ENCODE results near the gene SCN1B.

The SCN1B gene

GRCh38 chr19:35058370-35058769, 28.1 kb downstream of the SCN1B start:
- no peak for DNase-seq

DNA sequence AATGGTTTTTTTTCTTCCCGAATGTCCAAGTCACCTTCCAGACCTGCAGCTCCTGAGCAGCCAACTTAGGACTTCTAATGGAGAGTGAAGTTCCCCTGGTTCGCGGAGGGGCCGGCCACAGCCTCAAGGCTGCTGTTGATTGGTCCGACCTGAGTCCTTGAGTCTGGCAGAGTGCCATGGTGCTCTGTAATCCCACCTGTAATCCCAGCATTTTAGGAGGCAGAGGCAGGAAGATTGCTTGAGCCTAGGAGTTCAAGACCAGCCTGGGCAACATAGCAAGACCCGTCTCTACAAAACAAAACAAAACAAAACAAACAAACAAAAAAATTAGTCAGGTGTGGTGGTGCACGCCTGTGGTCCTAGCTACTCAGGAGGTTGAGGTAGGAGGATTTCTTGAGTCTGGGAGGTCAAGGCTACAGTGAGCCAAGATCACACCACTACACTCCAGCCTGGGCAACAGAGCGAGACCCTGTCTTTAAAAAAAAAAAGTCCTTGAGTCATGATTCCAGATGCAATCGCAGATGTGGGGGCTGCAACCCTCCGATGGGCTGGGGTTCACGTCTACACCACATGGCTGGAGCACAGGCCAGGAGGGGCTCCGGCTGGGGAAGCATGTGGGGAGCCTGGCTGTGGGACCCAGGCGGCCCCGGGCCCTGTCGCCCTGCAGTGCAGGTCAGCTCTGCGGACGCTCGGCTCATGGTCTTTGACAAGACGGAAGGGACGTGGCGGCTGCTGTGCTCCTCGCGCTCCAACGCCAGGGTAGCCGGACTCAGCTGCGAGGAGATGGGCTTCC, 28.9 kb downstream of the SCN1B start:
- peak; percentile 50 for DNase-seq

GRCh38 chr19:35059799-35060091, 29.5 kb downstream of the SCN1B start:
- no peak for DNase-seq

DNA sequence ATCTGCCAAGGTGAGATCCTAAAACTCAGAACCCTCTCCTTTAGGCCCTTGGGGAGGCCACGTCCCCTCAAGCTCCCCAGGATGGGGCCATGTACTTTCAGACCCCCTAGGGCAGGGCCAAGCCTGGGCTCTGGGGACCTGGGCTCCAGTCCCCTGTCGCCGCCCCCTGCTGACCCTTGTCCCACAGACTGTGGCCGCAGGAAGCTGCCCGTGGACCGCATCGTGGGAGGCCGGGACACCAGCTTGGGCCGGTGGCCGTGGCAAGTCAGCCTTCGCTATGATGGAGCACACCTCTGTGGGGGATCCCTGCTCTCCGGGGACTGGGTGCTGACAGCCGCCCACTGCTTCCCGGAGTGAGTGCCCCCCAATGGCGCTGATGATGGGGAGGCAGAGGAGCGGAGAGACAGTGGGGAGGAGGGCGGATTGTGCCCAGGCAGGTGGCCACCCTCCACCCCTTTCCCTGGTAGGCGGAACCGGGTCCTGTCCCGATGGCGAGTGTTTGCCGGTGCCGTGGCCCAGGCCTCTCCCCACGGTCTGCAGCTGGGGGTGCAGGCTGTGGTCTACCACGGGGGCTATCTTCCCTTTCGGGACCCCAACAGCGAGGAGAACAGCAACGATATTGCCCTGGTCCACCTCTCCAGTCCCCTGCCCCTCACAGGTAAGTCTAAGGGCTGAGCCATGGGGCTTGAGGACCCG, 30.0 kb downstream of the SCN1B start:
- DNase-seq, result no peak

- DNase-seq, result no peak
These were observed 31.5 kb downstream of the SCN1B start for GRCh38 chr19:35061583-35062373.

DNA sequence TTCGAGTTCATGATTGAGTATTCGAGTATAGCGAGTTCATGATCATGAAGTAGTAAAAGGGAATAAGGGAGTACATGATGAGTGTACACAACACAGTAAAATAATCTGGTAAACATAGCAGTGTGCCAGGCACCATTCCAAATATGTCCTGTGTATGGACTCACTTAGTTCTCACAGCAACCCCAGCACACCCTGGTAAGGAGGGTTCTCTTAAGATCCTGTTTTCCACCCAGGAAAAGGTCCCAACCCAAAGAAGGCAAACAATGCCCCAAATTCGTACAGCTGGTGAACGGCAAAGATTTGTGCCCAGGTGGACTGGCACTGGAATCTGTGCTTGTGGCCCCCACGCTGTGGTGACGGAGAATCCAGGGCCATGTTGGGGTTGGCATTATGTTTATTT, 32.7 kb downstream of the SCN1B start:
- no peak for DNase-seq

DNA sequence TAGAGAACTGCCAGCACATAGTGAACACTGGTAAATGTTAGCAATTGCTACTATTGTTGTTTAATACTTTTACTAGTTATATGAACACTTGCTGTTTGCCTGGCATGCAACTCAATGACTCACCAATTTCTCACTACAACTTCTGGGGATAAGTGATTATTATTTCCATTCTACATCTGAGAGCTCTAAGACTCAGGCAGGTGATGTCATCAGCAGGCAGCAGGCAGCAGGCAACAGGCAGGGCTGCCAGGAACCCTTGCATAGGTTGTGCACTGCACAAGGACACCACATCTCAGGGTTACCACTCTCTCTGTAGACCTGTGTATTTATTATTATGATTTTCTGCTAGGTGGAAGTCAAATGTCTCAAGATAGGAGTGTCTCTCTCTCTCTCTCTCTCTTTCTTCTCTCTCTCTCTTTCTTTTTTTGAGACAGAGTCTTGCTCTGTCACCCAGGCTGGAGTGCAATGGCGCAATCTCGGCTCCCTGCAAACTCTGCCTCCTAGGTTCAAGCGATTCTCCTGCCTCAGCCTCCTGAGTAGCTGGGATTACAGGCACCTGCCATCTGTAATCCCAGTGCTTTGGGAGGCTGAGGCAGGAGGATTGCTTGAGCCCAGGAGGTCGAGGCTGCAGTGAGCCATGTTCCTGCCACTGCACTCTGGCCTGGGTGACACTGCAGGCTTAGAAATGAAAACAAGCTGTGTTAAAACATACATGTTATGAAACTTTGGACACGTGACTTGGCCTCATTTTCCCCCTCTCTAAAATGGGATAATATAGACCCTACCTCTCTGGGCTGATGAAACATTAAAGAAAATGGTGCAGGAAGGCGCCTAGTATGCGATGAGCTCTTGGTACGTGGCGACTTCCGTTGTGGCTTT, 33.9 kb downstream of the SCN1B start:
- DNase-seq, result no peak

DNA sequence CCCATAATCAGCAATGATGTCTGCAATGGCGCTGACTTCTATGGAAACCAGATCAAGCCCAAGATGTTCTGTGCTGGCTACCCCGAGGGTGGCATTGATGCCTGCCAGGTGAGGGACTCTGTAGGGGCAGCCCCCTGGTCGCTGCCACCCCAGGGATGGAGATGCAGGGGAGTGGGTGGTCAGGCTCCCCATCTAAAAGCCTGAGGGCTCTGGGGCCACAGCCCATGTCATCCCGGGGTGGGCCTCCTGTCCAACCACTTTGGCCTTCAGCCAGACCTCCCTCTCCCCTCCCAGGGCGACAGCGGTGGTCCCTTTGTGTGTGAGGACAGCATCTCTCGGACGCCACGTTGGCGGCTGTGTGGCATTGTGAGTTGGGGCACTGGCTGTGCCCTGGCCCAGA, 35.3 kb downstream of the SCN1B start:
- no peak for DNase-seq

DNA sequence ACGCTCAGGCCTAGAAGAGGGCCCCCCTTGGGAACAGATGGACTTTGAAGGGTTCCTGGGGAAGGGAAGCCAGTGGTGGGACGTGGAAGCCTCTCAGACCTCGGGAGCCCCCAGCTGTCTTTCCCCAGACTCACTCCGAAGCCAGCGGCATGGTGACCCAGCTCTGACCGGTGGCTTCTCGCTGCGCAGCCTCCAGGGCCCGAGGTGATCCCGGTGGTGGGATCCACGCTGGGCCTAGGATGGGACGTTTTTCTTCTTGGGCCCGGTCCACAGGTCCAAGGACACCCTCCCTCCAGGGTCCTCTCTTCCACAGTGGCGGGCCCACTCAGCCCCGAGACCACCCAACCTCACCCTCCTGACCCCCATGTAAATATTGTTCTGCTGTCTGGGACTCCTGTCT, 35.9 kb downstream of the SCN1B start:
- no peak for DNase-seq

GRCh38 chr19:35066691-35067563, 36.7 kb downstream of the SCN1B start:
- DNase-seq, result peak; percentile 91

DNA sequence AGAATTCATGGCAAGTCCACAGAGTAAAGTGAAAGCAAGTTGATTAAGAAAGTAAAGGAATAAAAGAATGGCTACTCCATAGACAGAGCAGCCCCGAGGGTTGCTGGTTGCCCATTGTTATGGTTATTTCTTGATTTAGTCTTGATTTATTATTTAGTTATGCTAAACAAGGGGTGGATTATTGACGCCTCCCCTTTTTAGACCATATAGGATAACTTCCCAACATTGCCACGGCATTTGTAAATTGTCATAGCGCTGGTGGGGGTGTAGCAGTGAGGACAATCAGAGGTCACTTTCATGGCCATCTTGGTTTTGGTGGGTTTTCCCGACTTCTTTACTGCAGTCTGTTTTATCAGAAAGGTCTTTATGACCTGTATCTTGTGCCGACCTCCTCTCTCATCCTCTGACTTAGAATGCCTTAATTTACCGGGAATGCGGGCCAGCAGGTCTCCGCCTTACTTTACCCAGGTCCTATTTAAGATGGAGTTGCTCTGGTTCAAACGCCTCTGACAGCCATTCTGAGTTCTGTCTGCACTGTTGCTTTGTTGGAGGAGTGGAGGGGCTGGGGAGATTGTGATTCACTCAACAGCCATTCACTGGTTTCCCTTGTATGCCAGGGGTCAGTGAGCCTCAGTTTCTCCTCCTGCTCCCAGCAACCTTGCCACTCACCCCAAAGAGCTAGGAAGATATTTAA, 38.8 kb downstream of the SCN1B start:
- DNase-seq, result no peak

DNA sequence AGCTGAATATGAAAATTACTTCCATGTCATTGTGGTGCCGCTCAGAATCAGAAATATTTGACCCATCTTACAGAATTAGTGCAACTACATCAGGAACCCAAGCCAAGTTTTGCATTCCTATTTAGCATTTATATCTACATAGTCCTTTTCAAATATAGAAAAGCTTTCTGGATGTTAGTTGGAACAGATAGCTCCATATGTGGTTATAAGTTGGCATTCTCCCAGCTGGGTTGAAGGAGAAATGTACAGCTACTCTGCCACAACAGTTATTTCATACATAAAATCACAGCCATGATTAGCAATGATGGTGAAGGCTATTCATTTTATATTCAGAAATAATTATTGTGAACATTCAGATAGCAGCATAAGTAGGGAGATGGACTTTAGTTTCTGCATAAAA, 39.4 kb downstream of the SCN1B start:
- no peak for DNase-seq

- no peak for DNase-seq
These were observed 40.2 kb downstream of the SCN1B start for GRCh38 chr19:35070471-35070870.

DNA sequence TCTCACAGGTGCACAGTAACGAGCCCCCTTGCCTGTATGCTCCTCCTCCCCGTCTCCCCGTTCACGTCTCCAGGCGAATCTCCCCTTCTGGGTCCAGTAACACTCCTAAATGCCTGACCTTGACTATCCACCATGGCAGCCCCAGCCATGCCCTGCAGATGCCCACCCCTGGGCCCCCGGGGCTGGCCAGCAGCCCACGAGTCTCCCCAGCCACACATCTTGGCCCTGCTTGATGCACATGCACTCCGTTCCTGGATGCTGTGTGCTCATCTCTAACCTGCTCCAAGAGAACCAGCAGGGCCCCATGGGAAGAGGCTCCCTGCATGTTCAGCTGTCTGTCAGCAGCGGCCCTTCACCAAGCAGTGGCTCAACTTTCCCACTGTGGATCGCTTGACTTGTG, 43.2 kb downstream of the SCN1B start:
- DNase-seq, result peak; percentile 22

GRCh38 chr19:35073941-35074340, 43.7 kb downstream of the SCN1B start:
- DNase-seq, result no peak

GRCh38 chr19:35074426-35075201, 44.3 kb downstream of the SCN1B start:
- DNase-seq, result no peak

GRCh38 chr19:35075202-35076025, 45.1 kb downstream of the SCN1B start:
- no peak for DNase-seq

DNA sequence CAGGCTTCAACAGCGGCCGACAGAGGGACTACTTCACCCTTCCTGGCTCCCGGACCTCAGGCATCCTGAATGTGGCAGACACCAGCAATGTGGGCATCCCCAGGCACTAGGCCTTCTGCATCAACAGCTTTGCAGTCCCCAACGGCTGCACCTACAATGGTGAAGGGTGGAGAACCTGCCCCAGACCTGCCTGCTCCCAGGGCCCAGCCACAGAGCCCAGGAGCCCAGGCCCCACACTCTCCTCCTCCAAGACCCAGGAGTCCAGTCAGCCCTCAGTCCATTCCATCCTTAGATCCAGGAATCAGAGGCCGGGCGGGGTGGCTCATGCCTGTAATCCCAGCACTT, 45.7 kb downstream of the SCN1B start:
- DNase-seq, result no peak

GRCh38 chr19:35076657-35077056, 46.4 kb downstream of the SCN1B start:
- peak; percentile 59 for DNase-seq
